IPS-15b (cell line): ENCODE results near the gene BPIFB6.

Experiments
- H3K27me3 ChIP-seq: one replicate; pipeline ENCODE4 v1.6.1; 2013; ENCODE audit warnings: low read length; ENCODE audit not compliant: control insufficient read depth, insufficient read depth
- H3K36me3 ChIP-seq: one replicate; pipeline ENCODE4 v1.6.1; 2013; ENCODE audit warnings: low read length; ENCODE audit not compliant: control insufficient read depth, insufficient read depth
- H3K4me1 ChIP-seq: one replicate; pipeline ENCODE4 v1.6.1; 2013; ENCODE audit warnings: mild to moderate bottlenecking, low read length; ENCODE audit not compliant: control insufficient read depth, insufficient read depth
- H3K4me3 ChIP-seq: one replicate; pipeline ENCODE4 v1.5.1; 2013; ENCODE audit warnings: low read depth, low read length
- H3K9ac ChIP-seq: one replicate; pipeline ENCODE4 v1.6.1; 2013; ENCODE audit warnings: low read depth, mild to moderate bottlenecking, low read length
- H3K9me3 ChIP-seq: one replicate; pipeline ENCODE4 v1.6.1; 2013; ENCODE audit warnings: mild to moderate bottlenecking, low read length; ENCODE audit not compliant: control insufficient read depth, insufficient read depth

The BPIFB6 gene

GRCh38 chr20:32990426-32990825, 41.0 kb upstream of the BPIFB6 start:
- Histone ChIP-seq H3K9ac (no peak overlapping the region), H3K27me3 (no peaks in the 10 kb centered on the region), H3K9me3 (no peaks in the 10 kb centered on the region), H3K4me1 (no peaks in the 10 kb centered on the region), H3K4me3 (no peak overlapping the region), H3K36me3 (no peaks in the 10 kb centered on the region)

GRCh38 chr20:32991383-32991782, 40.1 kb upstream of the BPIFB6 start:
- H3K4me3 ChIP-seq = no peak overlapping the region
- no peaks in the 10 kb centered on the region for H3K9me3 ChIP-seq
- H3K4me1 ChIP-seq = no peaks in the 10 kb centered on the region
- H3K36me3 ChIP-seq = no peaks in the 10 kb centered on the region
- no peak overlapping the region for H3K9ac ChIP-seq
- no peaks in the 10 kb centered on the region for H3K27me3 ChIP-seq

- Histone ChIP-seq H3K27me3 (no peaks in the 10 kb centered on the region), H3K36me3 (no peaks in the 10 kb centered on the region), H3K9ac (no peak overlapping the region)
Measured at GRCh38 chr20:32991792-32992641, 39.4 kb upstream of the BPIFB6 start.

DNA sequence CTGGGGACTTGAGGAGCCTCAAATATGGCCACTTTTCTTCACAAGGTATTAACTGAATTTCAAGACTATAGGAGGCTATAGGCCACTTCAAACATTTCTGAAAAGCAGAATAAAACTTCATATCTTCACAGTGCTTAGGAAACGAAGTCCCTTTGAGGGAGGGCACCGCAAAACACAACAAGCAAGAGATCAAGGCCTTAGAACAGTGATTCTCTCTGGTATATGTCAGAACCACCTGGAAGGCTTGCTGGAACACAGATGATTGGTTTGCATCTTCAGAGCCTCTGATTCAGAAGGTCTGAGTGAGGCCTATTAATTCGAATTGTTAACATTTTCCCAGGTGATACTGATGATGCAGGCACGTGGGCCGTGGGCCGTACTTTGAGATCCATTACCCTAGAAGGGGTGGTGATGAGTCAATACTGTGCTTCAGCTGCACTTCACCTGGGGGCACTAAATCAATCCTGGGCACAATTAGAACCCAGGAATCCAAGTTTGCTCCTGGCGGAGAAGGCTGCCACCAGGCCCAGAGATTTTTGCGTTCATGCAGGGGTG, 37.9 kb upstream of the BPIFB6 start:
- no peak overlapping the region for H3K4me3 ChIP-seq
- H3K27me3 ChIP-seq = no peaks in the 10 kb centered on the region
- no peak overlapping the region for H3K9ac ChIP-seq
- H3K9me3 ChIP-seq = no peaks in the 10 kb centered on the region
- H3K36me3 ChIP-seq = no peaks in the 10 kb centered on the region
- no peaks in the 10 kb centered on the region for H3K4me1 ChIP-seq

More at GRCh38 chr20:32991792-32992641, 39.4 kb upstream of the BPIFB6 start:
- Histone ChIP-seq H3K4me1 (no peaks in the 10 kb centered on the region), H3K9me3 (no peaks in the 10 kb centered on the region), H3K4me3 (no peak overlapping the region)

DNA sequence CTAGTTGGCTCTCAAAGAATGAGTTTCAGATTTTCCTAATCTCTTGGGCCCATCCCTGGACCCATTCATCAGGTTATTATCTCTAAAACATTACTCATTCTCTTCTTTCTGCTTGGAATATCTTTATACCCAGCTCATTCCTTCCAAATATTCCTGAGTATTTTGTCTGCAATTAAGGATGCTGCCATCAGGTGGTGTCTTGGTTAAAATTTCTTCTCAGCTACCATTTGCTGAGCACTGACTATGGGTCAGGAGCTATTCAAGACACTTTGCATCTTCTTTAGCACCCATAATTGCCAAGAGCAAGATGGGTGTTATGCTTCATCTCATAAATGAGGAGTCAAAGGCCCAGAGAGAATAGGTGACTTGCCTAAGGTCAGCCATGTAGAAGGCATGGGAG, 35.6 kb upstream of the BPIFB6 start:
- no peaks in the 10 kb centered on the region for H3K36me3 ChIP-seq
- H3K27me3 ChIP-seq = no peaks in the 10 kb centered on the region
- no peaks in the 10 kb centered on the region for H3K4me1 ChIP-seq
- H3K9ac ChIP-seq = no peak overlapping the region
- no peaks in the 10 kb centered on the region for H3K9me3 ChIP-seq
- H3K4me3 ChIP-seq = no peak overlapping the region

- Histone ChIP-seq H3K27me3 (no peaks in the 10 kb centered on the region), H3K9me3 (no peaks in the 10 kb centered on the region), H3K4me3 (no peak overlapping the region), H3K36me3 (no peaks in the 10 kb centered on the region), H3K9ac (no peak overlapping the region), H3K4me1 (no peaks in the 10 kb centered on the region)
Measured at GRCh38 chr20:32997431-32997830, 34.0 kb upstream of the BPIFB6 start.

- no peaks in the 10 kb centered on the region for H3K36me3 ChIP-seq
- no peaks in the 10 kb centered on the region for H3K4me1 ChIP-seq
- no peak overlapping the region for H3K4me3 ChIP-seq
- no peaks in the 10 kb centered on the region for H3K9me3 ChIP-seq
- no peaks in the 10 kb centered on the region for H3K27me3 ChIP-seq
- no peak overlapping the region for H3K9ac ChIP-seq
Measured at GRCh38 chr20:32999603-33000250, 31.7 kb upstream of the BPIFB6 start.

DNA sequence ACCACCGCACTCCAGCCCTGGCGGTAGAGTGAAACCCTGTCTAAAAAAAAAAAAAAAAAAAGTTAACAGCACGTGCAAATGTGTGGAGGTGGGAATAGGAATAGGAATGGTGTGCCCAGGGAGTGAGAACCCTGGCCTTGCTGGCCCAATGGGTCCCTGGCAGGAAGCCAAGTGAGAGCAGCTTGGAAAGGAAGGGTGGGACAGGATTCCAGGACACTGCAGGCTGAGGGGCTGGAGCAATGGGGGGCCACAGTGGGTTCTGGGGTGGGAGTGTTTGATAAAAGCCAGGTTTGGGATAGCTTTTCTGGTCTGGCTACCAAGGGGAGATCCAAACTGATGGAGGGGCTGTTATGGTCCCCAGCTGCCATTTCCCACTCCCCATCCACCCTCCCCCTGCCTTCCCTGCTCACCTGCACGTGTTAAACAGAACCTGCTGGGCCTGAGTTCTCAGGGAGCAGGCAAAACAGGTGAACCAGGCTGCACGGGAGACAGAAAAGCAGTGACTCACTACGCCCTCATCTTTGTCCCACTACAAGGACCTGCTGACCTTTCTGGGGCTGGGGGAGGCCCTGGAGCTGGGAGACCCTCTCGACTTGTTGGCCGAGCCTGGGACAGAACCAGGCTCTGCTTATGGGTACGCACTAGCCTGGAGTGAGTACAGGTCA, 30.5 kb upstream of the BPIFB6 start:
- Histone ChIP-seq H3K9ac (no peak overlapping the region), H3K27me3 (no peaks in the 10 kb centered on the region)

DNA sequence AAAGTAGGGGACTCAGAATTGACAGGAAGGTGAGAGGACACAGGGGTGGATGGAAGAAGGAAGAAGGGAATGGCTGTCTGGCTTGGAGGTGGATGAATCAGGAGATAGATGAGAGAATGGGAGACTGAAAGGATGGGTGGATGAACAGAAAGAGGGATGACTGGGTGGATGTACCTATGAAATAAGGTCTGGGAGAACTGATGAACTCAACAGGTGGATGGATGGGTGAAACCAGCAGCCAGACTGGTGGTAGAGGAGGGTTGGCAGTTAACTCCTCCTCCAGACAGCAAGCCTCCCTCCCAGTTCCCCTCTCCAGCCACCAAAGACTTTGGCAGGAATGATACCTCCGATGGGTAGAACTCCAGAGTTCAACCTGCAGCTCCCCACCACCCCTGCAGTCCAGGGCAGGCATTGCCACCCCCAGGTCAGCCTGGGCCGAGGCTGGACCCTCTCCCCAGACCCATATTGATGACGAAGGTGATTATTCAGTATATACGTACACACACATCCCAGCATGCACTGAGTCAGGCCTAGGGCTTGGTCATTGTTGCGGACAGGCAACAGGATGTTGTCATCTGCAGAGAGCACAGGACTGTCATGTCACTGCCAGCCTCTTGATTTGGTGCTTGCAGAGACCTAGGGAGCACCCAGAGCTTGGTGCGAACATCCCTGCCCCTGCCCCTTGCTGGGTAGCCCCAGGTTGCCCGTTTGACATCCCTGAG, 29.2 kb upstream of the BPIFB6 start:
- no peak overlapping the region for H3K9ac ChIP-seq
- H3K9me3 ChIP-seq = no peaks in the 10 kb centered on the region
- no peak overlapping the region for H3K4me3 ChIP-seq
- no peaks in the 10 kb centered on the region for H3K36me3 ChIP-seq
- no peaks in the 10 kb centered on the region for H3K27me3 ChIP-seq
- no peaks in the 10 kb centered on the region for H3K4me1 ChIP-seq

More for the DNA sequence above, 30.5 kb upstream of the BPIFB6 start:
- Histone ChIP-seq H3K36me3 (no peaks in the 10 kb centered on the region), H3K4me3 (no peak overlapping the region), H3K4me1 (no peaks in the 10 kb centered on the region), H3K9me3 (no peaks in the 10 kb centered on the region)

DNA sequence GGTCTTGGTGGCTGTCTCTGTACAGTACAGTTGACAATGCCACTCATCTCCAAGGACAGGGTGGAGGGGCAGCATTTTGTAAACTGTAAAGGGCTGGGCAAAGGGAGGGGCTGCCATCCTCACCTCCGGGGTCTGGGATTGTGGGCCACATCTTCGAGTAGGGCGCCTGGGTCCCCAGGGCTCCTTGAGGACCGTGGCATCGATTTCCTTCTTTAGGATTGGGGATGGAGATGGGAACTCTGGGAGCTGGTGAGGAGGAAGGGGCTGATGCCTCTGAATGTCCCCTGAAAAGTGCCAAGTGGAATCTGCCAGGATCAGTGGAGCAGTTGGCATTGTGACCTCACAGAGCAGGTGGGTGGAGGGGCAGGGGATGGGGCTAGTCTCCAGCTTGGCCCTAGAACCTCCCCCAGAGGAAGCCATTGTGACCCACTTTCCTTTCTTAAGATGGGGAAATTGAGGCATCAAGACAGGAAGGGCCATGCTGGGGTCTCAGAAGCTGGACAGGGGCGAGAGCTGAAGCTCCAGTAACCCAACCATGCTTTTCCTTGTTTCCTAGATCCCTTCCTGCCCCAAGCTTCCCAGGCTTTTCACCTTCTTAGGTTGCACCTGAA, 27.2 kb upstream of the BPIFB6 start, which contains the start of gene SUN5:
Gene SUN5 (minus strand): TSS at position 293 of the 611 bp plus-strand sequence. CDS start 93 bp downstream, at position 200.
- Histone ChIP-seq H3K4me1 (no peaks in the 10 kb centered on the region), H3K9ac (no peak within 1 kb of the TSS), H3K9me3 (no peaks in the 10 kb centered on the region), H3K36me3 (no peaks in the 10 kb centered on the region), H3K27me3 (no peaks in the 10 kb centered on the region), H3K4me3 (no peak within 1 kb of the TSS)

- Histone ChIP-seq H3K4me3 (no peak overlapping the region), H3K27me3 (no peaks in the 10 kb centered on the region), H3K36me3 (no peaks in the 10 kb centered on the region), H3K4me1 (no peaks in the 10 kb centered on the region), H3K9ac (no peak overlapping the region), H3K9me3 (no peaks in the 10 kb centered on the region)
Measured at GRCh38 chr20:33005132-33005566, 26.3 kb upstream of the BPIFB6 start.
